GM18861 (cell line): ENCODE results near the gene DHRS7B.

Experiments used
- ATAC-seq: cut with Tn5 transposase; IDR thresholded peaks from one replicate; pipeline ENCODE4 v1.9.1; 2021; ENCODE audit not compliant: unreplicated experiment

Gene DHRS7B

GRCh38 chr17:21232033-21232749 lies 105.4 kb downstream of the DHRS7B start:
- ATAC-seq = no peak

- no peak for ATAC-seq
These were observed 107.0 kb downstream of the DHRS7B start for GRCh38 chr17:21233581-21234347.

DNA sequence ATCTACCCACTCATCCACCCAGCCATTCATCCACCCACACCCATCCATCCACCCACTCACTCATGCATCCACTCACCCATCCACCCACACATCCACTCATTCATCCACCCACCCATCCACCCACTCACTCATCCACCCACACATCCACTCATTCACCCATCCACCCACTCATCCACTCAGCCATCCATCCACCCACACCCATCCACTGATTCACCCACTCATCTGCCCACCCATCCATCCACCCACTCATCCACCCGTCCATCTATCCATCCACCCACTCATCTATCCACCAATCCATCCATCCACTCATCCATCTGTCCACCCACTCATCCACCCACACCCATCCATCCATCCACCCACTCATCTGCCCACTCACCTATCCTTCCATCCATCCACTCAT lies 109.2 kb downstream of the DHRS7B start:
- no peak for ATAC-seq

GRCh38 chr17:21239680-21240368 lies 113.1 kb downstream of the DHRS7B start:
- ATAC-seq = no peak

DNA sequence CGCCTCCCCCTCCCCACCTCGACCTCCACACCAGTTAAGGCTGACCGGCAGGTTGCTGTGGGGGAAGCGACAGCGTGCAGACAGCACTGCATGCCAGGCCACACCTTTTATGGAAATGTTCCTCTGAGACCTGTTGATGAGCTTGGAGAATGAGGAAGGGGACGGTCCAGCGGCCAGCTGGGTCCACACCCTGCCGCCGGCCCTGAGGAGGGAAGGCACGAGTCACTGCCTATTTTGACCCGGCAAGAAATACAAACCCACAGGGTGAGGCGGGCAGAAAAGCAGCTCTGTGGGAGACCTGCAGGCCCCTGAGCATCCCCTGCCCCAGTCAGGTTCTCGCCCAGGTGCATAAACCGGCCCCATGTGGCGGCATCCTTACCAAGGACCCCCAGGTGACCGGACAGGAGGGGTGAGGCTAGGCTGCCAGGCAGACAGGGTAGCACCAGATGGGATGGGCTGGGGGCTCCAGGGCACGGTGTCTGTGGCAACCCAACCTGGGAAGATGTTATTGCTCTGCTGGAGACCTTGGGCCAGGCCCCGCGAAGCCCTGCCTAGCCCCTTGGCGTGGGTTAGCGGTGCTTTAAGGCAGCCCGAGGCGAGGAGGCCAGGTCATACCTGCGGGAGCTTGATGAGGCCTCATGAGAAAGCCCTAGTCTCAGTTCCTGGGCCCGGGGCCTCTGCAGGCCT lies 113.7 kb downstream of the DHRS7B start:
- no peak for ATAC-seq
